HG02970 (cell line): Measurements from ENCODE around the gene ATF6.
"Not testable (repeated sequence)": the region's sequence is repeated elsewhere in the genome, so short reads cannot be mapped to it uniquely, and the experiment has no call there.

Experiments used
- ATAC-seq: cut with Tn5 transposase; IDR thresholded peaks from one replicate; pipeline ENCODE4 v1.9.1; 2021; ENCODE audit warnings: mild to moderate bottlenecking, moderate library complexity, moderate number of reproducible peaks; ENCODE audit not compliant: unreplicated experiment, low FRiP score

ATF6 gene

GRCh38 chr1:161824618-161825017 lies 58.5 kb downstream of the ATF6 start:
- no peak for ATAC-seq

DNA sequence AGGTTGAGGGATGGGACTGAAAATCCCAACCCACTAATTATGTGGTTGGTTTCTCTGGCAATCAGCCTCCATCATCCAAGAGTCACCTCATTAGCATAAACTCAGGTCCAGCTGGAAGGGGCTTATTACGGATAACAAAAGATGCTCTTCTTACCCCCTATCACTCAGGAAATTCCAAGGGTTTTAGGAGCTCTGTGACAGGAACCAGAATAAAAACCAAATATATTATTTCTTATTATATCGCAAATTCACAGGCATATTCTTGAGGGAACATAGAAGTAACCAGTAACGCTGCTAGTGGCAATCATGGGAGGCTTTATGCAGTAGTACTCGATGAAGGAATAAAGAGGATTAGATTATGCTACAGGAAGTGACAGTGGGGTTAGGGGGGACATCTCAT lies 59.7 kb downstream of the ATF6 start:
- ATAC-seq, result no peak

DNA sequence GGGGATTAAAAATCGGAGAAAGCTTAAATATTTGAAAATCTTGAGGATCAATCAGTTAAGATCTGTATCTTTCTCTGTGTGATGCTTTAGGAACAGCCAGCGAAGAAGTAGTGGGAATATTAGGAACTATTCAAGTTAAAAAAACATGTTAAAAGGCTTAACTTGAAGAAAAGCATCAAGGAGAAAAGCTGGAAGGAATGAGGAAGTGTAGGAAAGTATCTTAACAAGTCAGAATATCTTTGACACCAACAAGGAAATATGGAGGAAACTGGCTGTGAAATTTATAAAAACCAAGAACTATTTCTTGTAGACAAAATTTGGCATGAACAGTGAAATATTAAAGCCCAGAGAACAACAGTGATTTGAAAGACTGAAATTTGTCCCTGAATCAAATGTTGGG lies 60.4 kb downstream of the ATF6 start:
- no peak for ATAC-seq

DNA sequence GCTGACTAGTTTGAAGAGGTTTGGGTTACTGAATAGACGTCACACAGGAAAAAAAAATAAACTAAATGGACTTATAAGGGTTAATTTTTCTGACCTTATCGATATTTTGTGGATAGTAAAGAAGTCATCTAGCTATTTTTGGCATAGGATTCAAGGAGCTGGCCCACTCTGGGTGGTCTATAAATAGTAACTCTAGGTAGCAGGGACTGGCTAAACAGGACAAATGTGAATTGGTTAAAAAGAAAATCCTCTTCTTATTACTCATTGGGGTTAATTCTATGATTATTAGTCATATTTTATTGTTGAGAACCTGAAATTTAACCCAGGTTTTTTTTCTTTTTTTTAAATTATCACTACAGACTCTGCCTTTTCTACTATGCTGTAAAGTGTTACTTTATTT lies 61.7 kb downstream of the ATF6 start:
- no peak for ATAC-seq

GRCh38 chr1:161832299-161832907 lies 66.3 kb downstream of the ATF6 start:
- not testable (repeated sequence) for ATAC-seq

- ATAC-seq, result no peak
These were observed 68.9 kb downstream of the ATF6 start for GRCh38 chr1:161834967-161835550.

DNA sequence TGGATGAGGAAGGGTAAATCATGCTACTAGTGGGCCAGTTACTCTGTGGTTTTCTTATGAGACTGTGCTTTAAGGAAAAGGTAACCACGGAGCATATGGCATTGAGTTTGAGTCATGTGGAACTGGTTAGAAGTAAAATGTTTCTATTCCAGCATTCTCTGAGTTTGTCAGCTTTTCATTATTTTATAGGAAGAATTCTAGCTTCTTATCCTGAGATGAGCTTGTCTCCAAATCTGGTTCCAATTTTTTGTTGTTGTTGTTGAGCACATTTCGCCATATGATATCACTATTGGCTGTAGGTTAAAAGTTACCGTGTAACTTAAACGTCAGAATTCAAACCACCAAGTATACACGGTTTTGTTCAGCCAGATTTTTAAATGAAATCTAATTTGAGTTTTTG lies 69.9 kb downstream of the ATF6 start:
- ATAC-seq, result no peak

- ATAC-seq, result no peak
These were observed 72.2 kb downstream of the ATF6 start for GRCh38 chr1:161838362-161838761.

GRCh38 chr1:161838885-161839284 lies 72.8 kb downstream of the ATF6 start:
- no peak for ATAC-seq

GRCh38 chr1:161839591-161839990 lies 73.5 kb downstream of the ATF6 start:
- no peak for ATAC-seq

GRCh38 chr1:161840363-161840762 lies 74.2 kb downstream of the ATF6 start:
- no peak for ATAC-seq

DNA sequence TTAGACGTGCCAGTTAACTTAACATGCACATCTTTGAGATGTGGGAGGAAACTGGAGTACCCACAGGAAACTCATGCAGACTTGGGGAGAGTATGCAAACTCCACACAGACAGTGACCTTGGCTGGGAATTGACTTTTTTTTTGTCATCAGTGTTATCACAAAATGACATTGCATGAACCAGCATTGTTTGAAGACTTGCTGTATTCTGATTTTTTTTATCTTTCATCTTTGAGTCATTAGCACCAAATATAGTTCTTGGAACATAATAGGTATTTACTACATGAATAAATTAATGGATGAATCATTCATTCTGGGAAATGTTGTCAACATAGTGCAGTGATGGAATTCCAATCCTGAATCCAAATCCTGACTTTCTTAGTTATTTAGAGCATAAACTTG lies 77.0 kb downstream of the ATF6 start:
- no peak for ATAC-seq

DNA sequence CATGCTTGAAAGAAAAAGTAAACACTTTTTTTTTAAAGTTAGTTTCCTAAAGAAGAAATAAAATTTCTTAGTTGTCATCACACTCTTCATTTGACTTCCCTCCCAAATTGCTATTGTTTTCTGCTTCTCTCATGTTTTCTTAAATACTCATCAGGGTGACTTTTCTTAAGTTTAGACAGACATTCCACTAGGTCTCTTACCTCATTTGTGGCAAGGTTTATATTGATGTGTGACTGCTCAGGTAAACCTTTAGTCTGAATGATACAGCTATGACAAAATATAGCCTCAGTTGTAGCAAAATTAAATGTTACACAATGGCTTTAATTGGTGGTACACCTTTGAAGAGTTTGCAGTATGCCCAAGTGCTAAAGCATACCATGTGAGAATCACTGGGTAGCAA lies 78.6 kb downstream of the ATF6 start:
- no peak for ATAC-seq

DNA sequence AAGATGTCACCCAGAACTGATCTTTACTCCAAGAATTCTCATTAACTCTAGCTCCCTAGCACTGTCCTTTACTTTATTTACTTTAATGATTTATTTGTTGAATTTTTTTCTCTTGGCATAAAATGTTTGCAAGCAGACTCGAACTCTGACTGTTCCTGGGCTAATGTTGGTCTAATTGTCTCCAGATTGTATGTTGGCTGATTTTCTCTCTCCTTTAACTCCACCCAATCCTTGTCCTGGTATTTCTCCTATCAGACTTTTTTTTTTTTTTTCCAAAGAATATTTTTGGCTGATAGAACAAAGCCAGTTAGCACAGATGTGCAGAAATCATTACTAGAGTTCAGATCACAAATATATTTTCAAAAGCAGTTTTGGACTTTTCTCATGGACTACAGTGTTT lies 82.6 kb downstream of the ATF6 start:
- no peak for ATAC-seq

DNA sequence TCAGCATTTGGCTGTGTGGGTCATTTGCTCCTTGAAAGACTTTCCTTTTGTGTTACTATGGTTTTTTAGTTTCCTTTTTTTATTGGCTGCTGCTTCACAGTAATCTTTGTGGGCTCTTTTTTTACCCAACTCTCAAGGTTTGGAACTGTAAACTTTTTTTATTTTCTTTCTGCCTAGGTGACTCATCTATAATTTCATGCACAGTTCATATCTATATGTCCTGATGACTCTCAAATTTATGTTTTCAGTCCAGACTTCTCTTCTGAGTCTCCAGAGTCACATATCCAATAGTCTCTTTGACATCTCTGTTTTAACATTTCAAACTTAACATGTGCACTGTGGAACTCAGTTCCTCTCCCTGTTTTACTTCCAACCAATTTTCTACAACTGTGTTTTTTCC lies 83.4 kb downstream of the ATF6 start:
- no peak for ATAC-seq

- ATAC-seq, result no peak
These were observed 89.1 kb downstream of the ATF6 start for GRCh38 chr1:161855260-161855659.

GRCh38 chr1:161858271-161858670 lies 92.2 kb downstream of the ATF6 start:
- no peak for ATAC-seq

GRCh38 chr1:161863549-161863948 lies 97.4 kb downstream of the ATF6 start:
- ATAC-seq, result no peak

GRCh38 chr1:161864577-161864976 lies 98.5 kb downstream of the ATF6 start:
- ATAC-seq, result no peak

DNA sequence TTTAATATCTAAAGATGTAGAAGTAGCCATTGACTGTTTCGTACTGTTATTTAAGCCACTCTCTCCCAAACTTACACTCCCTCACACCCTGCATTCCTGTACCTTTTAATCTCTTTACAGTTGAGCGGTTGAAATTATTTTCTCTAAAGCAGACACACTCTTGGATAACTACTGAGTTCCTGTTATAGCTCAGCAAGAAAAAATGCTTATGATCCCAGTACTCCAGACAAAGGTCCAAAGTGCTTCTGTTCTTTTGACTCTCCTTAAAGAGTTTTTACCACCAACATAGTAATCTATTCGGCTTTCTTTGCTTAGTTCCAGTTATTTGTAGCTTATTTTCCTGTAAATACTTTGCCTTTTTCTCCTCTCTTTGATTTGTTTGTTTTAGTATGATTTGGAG lies 100.1 kb downstream of the ATF6 start:
- no peak for ATAC-seq

- ATAC-seq, result no peak
These were observed 102.7 kb downstream of the ATF6 start for GRCh38 chr1:161868832-161869231.

GRCh38 chr1:161869291-161869690 lies 103.2 kb downstream of the ATF6 start:
- ATAC-seq, result no peak

DNA sequence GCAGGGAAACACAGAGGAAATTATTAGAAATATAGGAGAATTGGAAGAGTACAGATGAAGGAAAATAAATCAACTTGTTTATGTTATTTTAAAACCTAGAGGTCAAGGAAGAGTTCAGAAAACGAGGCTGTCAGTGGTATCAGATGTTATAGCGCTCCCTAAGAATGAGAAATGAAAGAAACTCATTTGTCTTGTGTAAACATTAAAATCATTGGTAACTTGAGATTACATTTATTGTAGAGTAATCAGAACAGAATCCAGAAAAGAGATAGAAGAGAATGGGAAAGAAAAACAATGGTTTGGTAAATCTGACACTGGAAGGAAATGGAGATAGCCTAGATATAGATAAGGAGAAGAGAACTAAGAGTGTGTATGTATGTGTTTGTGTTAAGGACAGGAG lies 106.4 kb downstream of the ATF6 start:
- no peak for ATAC-seq
